Measurements from ENCODE around the gene HSCB.
"Not testable (repeated sequence)": the region's sequence is repeated elsewhere in the genome, so short reads cannot be mapped to it uniquely, and the experiment has no call there.

HSCB gene, protein sequence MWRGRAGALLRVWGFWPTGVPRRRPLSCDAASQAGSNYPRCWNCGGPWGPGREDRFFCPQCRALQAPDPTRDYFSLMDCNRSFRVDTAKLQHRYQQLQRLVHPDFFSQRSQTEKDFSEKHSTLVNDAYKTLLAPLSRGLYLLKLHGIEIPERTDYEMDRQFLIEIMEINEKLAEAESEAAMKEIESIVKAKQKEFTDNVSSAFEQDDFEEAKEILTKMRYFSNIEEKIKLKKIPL
- 4.9 to 13.2 (median 7.8) reads per million in 18 experiments for total RNA-seq

DNA sequence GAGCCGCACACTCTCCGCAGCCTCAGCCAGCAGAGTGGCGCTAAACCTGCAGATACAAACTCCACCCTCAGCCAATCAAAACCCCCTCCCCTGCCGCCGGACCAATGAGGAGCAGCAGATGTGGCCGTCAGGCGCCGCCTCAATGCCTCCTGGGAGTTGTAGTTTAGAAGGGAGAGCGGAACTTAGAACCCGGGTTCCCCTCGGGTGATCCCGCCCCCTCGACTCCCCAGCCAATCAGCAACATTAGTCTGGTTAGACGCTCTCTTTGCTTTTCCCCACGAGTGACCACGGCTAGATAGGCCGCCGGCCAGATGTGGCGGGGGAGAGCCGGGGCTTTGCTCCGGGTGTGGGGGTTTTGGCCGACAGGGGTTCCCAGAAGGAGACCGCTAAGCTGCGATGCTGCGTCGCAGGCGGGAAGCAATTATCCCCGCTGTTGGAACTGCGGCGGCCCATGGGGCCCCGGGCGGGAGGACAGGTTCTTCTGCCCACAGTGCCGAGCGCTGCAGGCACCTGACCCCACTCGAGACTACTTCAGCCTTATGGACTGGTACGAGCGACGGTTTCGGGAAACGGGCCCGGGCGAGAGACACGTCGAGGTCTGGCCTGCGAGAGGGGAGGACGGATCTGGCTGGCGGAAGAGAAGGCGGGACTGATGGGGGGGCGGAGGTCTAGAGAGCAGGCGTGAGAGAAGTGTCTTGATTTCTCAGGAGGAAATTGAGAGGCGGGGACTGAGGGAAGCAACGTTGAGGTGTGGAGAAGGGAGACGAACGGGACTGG is at the start of gene HSCB, which contains the start of gene CHEK2:
HSCB (plus strand) TSS at position 255 of the 777 bp plus-strand sequence; CDS start at position 312, 57 bp downstream.
CHEK2 (minus strand) TSS at position 36 of the 777 bp plus-strand sequence. CDS start 7,099 bp downstream, outside the sequence.
- DNase-seq = peak; percentile 99

GRCh38 chr22:28693041-28693760 is 48.6 kb upstream of the HSCB start:
- DNase-seq = not testable (repeated sequence)

- no peak for DNase-seq
Observed at GRCh38 chr22:28702891-28703290, 38.9 kb upstream of the HSCB start.

GRCh38 chr22:28703436-28703835 is 38.4 kb upstream of the HSCB start:
- no peak for DNase-seq

DNA sequence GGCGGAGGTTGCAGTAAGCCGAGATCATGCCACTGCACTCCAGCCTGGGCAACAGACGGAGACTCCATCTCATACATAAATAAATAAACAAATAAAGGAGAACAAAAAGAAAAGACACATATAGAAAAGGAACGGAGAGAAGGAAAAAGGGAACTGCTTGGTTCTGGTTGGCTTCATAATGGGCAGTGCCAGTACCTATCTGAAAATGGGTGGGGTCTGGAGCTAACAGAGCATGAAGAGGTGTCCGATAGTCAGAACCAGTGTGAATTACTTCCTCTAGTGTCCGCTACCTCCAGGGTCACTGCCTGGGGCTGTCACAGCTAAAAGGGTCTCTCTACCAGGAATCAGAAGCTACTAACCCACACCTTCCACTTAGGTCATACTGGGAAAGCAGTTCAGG is 35.0 kb upstream of the HSCB start:
- DNase-seq = no peak

GRCh38 chr22:28710107-28710506 is 31.7 kb upstream of the HSCB start:
- no peak for DNase-seq

DNA sequence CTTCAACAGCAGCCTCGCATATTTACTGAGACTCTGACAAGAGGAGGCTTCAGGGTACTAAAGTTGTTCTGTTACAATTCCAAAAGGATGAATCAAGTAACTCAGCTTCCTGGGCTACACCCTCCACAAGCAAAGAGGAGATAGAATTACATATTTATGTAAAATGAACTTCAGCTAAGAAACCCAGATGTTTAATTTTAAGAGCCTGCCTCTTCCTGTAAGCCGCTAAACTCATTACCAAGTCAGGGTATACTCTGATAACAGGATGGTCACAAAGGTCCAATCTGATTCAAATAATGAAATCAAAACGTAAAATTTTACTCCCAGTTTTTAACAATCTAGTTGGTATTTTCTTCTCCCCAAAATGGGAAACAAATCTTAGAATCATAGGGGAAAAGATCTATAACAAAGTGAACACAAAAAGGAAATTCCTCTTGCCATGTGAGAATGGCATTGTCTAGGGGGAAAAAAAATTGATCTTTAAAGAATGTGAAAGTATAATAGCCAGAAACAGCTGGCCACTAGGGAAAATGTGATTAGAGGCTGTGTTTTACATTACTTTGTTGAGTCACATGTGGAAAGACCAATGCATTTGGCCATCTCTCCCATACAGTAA is 31.2 kb upstream of the HSCB start:
- no peak for DNase-seq

- DNase-seq = no peak
Observed at GRCh38 chr22:28711341-28711740, 30.5 kb upstream of the HSCB start.

- DNase-seq = peak in 1 of 2 donors; percentile 39
Observed at GRCh38 chr22:28711820-28712777, 29.7 kb upstream of the HSCB start.

GRCh38 chr22:28714043-28714628 is 27.7 kb upstream of the HSCB start:
- DNase-seq = no peak

GRCh38 chr22:28715611-28716010 is 26.2 kb upstream of the HSCB start:
- DNase-seq = no peak

- DNase-seq = no peak
Observed at GRCh38 chr22:28716686-28717085, 25.2 kb upstream of the HSCB start.

- no peak for DNase-seq
Observed at GRCh38 chr22:28718044-28718443, 23.8 kb upstream of the HSCB start.

DNA sequence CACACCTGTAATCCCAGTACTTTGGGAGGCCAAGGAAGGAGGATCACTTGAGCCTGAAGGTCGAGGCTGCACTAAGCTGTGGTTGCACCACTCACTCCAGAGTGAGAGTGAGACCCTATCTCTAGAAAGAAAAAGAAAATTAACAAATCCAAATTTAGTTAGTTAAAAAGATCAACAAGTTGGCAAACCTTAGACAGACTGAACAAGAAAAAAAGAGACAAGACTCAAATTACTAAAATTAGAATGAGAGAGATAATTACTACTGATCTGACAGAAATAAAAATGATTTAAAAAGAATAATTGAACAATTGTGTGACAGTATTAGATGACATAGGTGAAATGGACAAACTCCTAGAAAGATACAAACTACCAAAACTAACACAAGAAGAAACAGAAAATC is 13.8 kb upstream of the HSCB start:
- DNase-seq = no peak

DNA sequence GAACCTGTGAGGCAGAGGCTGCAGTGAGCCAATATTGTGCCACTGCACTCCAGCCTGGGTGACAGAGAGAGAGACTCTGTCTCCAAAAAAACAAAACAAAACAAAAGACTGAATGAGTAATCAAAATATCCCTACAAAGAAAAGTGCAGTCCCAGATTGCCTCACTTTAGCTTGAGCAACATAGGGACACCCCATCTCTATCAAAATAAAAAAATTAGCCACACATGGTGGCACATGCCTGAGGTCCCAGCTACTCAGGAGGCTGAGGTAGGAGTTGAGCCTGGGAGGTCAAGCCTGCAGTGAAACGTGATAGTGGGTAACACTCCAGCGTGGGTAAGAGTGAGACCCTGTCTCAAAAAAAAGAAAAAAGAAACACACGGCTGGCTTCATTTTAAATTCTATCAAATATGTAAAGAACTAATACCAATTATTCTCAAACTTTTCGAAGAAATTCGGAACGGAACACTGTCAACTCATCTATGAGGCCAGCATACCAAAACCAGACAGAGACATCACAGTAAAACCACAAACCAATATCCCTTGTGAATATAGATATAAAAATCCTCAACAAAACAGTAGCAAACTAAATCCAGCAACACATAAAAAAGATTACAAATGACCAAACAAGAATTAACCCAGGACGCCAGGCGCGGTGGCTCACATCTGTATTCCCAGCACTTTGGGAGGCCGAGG is 13.1 kb upstream of the HSCB start:
- no peak for DNase-seq

DNA sequence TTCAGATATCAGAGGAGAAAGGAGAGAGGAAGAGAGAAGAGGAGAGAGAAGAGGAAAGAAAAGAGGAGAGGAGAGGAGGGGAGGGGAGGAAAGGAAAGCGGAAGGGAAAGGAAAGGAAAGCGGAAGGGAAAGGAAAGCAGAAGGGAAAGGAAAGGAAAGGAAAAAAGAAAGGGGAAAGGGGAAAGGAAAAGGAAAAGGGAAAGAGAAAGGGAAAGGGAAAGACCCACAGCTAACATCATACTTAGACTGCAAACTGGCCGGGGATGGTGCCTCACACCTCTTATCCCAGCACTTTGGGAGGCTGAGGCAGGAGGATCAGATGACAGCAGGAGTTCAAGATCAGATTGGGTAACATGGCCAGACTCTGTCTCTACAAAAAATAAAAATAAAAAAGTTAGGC is 11.7 kb upstream of the HSCB start:
- no peak for DNase-seq

GRCh38 chr22:28734393-28734792 is 7.4 kb upstream of the HSCB start:
- DNase-seq = no peak

DNA sequence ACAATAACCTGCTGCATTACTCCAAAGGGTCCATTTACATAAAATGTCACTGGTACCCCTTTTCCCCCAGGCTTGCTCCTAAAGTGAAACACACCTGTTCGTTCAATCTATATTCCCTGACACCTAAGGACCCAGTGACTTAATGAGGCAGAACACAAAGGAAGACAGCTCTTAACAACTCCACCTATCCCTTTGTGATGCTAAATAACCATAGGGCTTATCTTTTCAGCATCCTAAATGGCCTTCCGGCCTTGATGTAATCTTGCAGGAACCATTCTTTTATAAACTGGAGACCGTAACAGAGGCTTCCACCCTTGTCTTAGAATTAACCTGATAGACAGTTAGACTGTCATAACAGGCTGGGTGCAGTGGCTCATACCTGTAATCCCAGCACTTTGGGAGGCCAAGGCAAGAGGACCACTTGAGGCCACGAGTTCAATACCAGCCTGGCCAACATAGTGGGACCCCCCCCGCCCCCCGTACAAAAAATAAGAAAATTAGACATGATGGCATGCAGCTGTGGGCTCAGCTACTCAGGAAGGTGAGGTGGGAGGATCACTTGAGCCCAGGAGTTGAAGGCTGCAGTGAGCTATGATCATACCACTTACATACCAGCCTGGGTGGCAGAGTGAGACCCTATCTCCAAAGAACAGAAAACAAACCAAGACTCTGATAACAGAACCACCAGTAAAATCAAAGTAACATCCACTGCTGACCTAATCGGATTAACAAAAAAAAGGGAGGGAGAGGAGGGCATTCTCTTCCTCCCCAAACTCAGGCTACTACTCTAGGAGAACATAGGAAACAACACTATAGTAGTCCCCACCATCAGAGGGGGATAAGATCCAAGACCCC is 5.3 kb upstream of the HSCB start:
- no peak for DNase-seq

- no peak for DNase-seq
Observed at GRCh38 chr22:28737701-28738100, 4.1 kb upstream of the HSCB start.

GRCh38 chr22:28738876-28739275 is 3.0 kb upstream of the HSCB start:
- DNase-seq = not testable (repeated sequence)

Measured in inflammatory macrophage (primary cell).